GM23338 (cell line): Measurements from ENCODE around the gene FAM168A. TPM values are rescaled to one million over a fixed set of nuclear protein-coding genes. Genes with fewer than 3 reads are reported as not detected.

Source experiments
- ATAC-seq: fragments of 200-7000 bp; cut with Tn5 transposase; 3 replicates; pipeline ENCODE4 v1.9.1; 2020
- DNase-seq: peaks from one replicate; pipeline ENCODE4 v3.0.0-alpha.2; 2015; ENCODE audit warnings: low spot score
- H2AFZ ChIP-seq: fragments of 200-600 bp; sonication (generic); 2 replicates; pipeline ENCODE4 v1.8.0; 2016; ENCODE audit warnings: antibody characterized with exemption, mild to moderate bottlenecking, moderate library complexity
- H3F3A ChIP-seq: fragments of 200-600 bp; sonication (generic); replicated peaks from 2 replicates; pipeline ENCODE4 v1.8.0; 2017; ENCODE audit warnings: antibody characterized with exemption, mixed run types, low read depth
- H3K27ac ChIP-seq: fragments of 200-600 bp; sonication (generic); 2 replicates; pipeline ENCODE4 v1.6.1; 2016; ENCODE audit warnings: low read depth
- H3K27me3 ChIP-seq: fragments of 200-600 bp; sonication (generic); 2 replicates; pipeline ENCODE4 v1.8.0; 2016; ENCODE audit warnings: mild to moderate bottlenecking, mixed run types, moderate library complexity; ENCODE audit not compliant: insufficient read depth
- H3K36me3 ChIP-seq: fragments of 200-600 bp; sonication (generic); 2 replicates; pipeline ENCODE4 v1.8.0; 2016; ENCODE audit warnings: mild to moderate bottlenecking; ENCODE audit not compliant: insufficient read depth
- H3K4me1 ChIP-seq: fragments of 200-600 bp; sonication (generic); 2 replicates; pipeline ENCODE4 v1.8.0; 2016; ENCODE audit warnings: mild to moderate bottlenecking, moderate library complexity; ENCODE audit not compliant: insufficient read depth
- H3K4me2 ChIP-seq: fragments of 200-600 bp; sonication (generic); 2 replicates; pipeline ENCODE4 v1.7.1; 2017; ENCODE audit warnings: mixed run types
- H3K4me3 ChIP-seq: fragments of 200-600 bp; sonication (generic); 2 replicates; pipeline ENCODE4 v1.6.1; 2016; ENCODE audit warnings: mixed run types
- H3K79me2 ChIP-seq: fragments of 200-600 bp; sonication (generic); replicated peaks from 2 replicates; pipeline ENCODE4 v1.8.0; 2017; ENCODE audit warnings: mild to moderate bottlenecking; ENCODE audit not compliant: insufficient read depth
- H3K9me2 ChIP-seq: fragments of 200-600 bp; sonication (generic); 2 replicates; pipeline ENCODE4 v1.8.0; 2017; ENCODE audit not compliant: insufficient read depth
- H4K20me1 ChIP-seq: fragments of 200-600 bp; sonication (generic); replicated peaks from 2 replicates; pipeline ENCODE4 v1.8.0; 2017; ENCODE audit warnings: mild to moderate bottlenecking; ENCODE audit not compliant: insufficient read depth
- H3K27ac Mint-ChIP-seq: 2 replicates; pipeline ENCODE4 v1.8.0; 2020; ENCODE audit warnings: inconsistent platforms, mild to moderate bottlenecking, moderate library complexity, mixed read lengths
- H3K27me3 Mint-ChIP-seq: 3 replicates; pipeline ENCODE4 v1.8.0; 2022; ENCODE audit warnings: low read depth, mild to moderate bottlenecking, moderate library complexity, mixed read lengths, inconsistent platforms; ENCODE audit not compliant: insufficient read depth, poor library complexity
- H3K36me3 Mint-ChIP-seq: 3 replicates; pipeline ENCODE4 v1.8.0; 2021; ENCODE audit warnings: low read depth, mild to moderate bottlenecking, inconsistent platforms, moderate library complexity, mixed read lengths
- H3K4me1 Mint-ChIP-seq: 3 replicates; pipeline ENCODE4 v1.8.0; 2020; ENCODE audit warnings: mild to moderate bottlenecking, inconsistent platforms, mixed read lengths
- H3K4me3 Mint-ChIP-seq: 3 replicates; pipeline ENCODE4 v1.8.0; 2021; ENCODE audit warnings: moderate library complexity, mild to moderate bottlenecking, inconsistent platforms, mixed read lengths
- H3K9me3 Mint-ChIP-seq: 3 replicates; pipeline ENCODE4 v1.8.0; 2020; ENCODE audit warnings: moderate library complexity, mild to moderate bottlenecking, inconsistent platforms, mixed read lengths
- CREB1 ChIP-seq: fragments of 250-450 bp; sonication (Bioruptor Pico); IDR thresholded peaks from 2 replicates; pipeline ENCODE4 v1.5.0; 2020; ENCODE audit warnings: low read depth, mild to moderate bottlenecking, moderate library complexity
- CTCF ChIP-seq, 2 experiments: fragments of 200-600 bp in 1 of 2; sonication (generic) in 1 of 2; conservative IDR thresholded peaks; 2 replicates each; pipeline versions ENCODE4 v1.5.1 to v1.6.1; 2016 to 2017; ENCODE audit warnings: antibody characterized with exemption in 2 of 2, low read depth in 2 of 2, mild to moderate bottlenecking in 2 of 2, moderate library complexity in 1 of 2
- EZH2phosphoT487 ChIP-seq: fragments of 200-600 bp; sonication (generic); IDR thresholded peaks from one replicate; pipeline ENCODE4 v1.8.1; 2018; ENCODE audit warnings: antibody characterized with exemption; ENCODE audit not compliant: unreplicated experiment
- JUNB ChIP-seq: IDR thresholded peaks from one replicate; pipeline ENCODE4 v1.6.1; 2016; ENCODE audit warnings: antibody characterized with exemption; ENCODE audit not compliant: unreplicated experiment
- NANOG ChIP-seq: IDR thresholded peaks from 2 replicates; pipeline ENCODE4 v1.6.1; 2016; ENCODE audit warnings: antibody characterized with exemption, borderline replicate concordance
- POLR2AphosphoS5 ChIP-seq: IDR thresholded peaks from 2 replicates; pipeline ENCODE4 v1.6.1; 2016; ENCODE audit warnings: antibody characterized with exemption, low read depth
- ZNF114 ChIP-seq: fragments of 250-450 bp; sonication (Bioruptor Pico); IDR thresholded peaks from 2 replicates; pipeline ENCODE4 v1.5.0; 2020; ENCODE audit warnings: mild to moderate bottlenecking, moderate library complexity
- ZNF331 ChIP-seq: fragments of 250-450 bp; sonication (Bioruptor Pico); IDR thresholded peaks from 2 replicates; pipeline ENCODE4 v1.5.0; 2020; ENCODE audit warnings: low read depth, mild to moderate bottlenecking, moderate library complexity
- polyA plus RNA-seq: library from polyadenylated mRNA; unstranded; fragments of >200 nt; fragmentation: Nextera tagmentation; extraction: Ambion mirVana; gene quantifications from 2 replicates; pipeline ENCODE4 v1.2.1, GENCODE V29; 2016
- total RNA-seq: library from RNA; depleted of rRNA; stranded (reverse); fragments of >200 nt; shearing (Covaris generic); gene quantifications from 2 replicates; pipeline ENCODE4 v1.2.3, GENCODE V29; 2014
- TF ChIP-seq, protein P1 (sequence below): fragments of 250-450 bp; sonication (Bioruptor Pico); IDR thresholded peaks from 2 replicates; pipeline ENCODE4 v1.5.0; 2020; ENCODE audit warnings: mild to moderate bottlenecking, moderate library complexity
- TF ChIP-seq, protein P2 (sequence below): IDR thresholded peaks from 2 replicates; pipeline ENCODE4 v1.6.1; 2016; ENCODE audit warnings: antibody characterized with exemption

Gene FAM168A
- total and polyA plus RNA-seq, 2 experiments from 2014 or later: 8.0 to 20.3 TPM

DNA sequence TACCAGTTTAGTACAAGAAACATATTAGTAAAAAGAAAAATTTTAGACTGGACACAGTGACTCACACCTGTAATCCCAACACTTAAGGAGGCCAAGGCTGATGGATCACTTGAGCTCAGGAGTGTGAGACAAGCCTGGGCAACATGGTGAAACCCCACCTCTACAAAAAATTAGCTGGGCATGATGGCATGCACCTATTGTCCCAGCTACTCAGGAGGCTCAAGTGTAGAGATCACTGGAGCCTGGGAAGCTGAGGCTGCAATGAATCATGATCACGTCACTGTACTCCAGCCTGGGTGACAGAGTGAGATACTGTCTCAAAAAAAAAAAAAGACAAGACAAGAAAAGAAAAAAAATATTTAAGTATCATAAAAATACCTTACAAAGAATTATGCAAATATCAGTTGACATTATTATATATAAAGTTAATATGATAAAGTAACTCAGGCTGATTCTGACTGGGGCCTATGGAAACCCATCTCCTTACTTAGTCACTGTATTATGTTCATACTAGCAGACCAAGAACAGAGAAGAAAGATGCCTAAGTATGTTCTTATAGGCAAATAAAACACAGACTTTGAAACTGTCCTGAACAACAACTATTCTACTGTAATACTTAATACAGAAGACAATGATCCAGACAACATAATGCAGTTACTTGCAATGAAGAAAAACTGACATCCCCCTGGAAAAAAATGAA is 27.3 kb downstream of the FAM168A start:
- ATAC-seq: no peak
- TF ChIP-seq, protein P1, sequence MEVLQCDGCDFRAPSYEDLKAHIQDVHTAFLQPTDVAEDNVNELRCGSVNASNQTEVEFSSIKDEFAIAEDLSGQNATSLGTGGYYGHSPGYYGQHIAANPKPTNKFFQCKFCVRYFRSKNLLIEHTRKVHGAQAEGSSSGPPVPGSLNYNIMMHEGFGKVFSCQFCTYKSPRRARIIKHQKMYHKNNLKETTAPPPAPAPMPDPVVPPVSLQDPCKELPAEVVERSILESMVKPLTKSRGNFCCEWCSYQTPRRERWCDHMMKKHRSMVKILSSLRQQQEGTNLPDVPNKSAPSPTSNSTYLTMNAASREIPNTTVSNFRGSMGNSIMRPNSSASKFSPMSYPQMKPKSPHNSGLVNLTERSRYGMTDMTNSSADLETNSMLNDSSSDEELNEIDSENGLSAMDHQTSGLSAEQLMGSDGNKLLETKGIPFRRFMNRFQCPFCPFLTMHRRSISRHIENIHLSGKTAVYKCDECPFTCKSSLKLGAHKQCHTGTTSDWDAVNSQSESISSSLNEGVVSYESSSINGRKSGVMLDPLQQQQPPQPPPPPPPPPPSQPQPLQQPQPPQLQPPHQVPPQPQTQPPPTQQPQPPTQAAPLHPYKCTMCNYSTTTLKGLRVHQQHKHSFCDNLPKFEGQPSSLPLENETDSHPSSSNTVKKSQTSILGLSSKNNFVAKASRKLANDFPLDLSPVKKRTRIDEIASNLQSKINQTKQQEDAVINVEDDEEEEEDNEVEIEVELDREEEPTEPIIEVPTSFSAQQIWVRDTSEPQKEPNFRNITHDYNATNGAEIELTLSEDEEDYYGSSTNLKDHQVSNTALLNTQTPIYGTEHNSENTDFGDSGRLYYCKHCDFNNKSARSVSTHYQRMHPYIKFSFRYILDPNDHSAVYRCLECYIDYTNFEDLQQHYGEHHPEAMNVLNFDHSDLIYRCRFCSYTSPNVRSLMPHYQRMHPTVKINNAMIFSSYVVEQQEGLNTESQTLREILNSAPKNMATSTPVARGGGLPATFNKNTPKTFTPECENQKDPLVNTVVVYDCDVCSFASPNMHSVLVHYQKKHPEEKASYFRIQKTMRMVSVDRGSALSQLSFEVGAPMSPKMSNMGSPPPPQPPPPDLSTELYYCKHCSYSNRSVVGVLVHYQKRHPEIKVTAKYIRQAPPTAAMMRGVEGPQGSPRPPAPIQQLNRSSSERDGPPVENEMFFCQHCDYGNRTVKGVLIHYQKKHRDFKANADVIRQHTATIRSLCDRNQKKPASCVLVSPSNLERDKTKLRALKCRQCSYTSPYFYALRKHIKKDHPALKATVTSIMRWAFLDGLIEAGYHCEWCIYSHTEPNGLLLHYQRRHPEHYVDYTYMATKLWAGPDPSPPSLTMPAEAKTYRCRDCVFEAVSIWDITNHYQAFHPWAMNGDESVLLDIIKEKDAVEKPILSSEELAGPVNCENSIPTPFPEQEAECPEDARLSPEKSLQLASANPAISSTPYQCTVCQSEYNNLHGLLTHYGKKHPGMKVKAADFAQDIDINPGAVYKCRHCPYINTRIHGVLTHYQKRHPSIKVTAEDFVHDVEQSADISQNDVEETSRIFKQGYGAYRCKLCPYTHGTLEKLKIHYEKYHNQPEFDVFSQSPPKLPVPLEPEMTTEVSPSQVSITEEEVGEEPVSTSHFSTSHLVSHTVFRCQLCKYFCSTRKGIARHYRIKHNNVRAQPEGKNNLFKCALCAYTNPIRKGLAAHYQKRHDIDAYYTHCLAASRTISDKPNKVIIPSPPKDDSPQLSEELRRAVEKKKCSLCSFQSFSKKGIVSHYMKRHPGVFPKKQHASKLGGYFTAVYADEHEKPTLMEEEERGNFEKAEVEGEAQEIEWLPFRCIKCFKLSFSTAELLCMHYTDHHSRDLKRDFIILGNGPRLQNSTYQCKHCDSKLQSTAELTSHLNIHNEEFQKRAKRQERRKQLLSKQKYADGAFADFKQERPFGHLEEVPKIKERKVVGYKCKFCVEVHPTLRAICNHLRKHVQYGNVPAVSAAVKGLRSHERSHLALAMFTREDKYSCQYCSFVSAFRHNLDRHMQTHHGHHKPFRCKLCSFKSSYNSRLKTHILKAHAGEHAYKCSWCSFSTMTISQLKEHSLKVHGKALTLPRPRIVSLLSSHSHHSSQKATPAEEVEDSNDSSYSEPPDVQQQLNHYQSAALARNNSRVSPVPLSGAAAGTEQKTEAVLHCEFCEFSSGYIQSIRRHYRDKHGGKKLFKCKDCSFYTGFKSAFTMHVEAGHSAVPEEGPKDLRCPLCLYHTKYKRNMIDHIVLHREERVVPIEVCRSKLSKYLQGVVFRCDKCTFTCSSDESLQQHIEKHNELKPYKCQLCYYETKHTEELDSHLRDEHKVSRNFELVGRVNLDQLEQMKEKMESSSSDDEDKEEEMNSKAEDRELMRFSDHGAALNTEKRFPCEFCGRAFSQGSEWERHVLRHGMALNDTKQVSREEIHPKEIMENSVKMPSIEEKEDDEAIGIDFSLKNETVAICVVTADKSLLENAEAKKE (CRISPR knock-in tag): no peak
- TF ChIP-seq EZH2phosphoT487 (no peak), ZNF331 (CRISPR knock-in tag) (no peak), JUNB (no peak), CTCF (conservative IDR thresholded peaks at IDR 0.05; ENCODE audit: low read depth in 2 of 2) (no peak), NANOG (no peak), ZNF114 (CRISPR knock-in tag) (no peak), POLR2AphosphoS5 (no peak), CREB1 (CRISPR knock-in tag) (no peak)
- TF ChIP-seq, protein P2, sequence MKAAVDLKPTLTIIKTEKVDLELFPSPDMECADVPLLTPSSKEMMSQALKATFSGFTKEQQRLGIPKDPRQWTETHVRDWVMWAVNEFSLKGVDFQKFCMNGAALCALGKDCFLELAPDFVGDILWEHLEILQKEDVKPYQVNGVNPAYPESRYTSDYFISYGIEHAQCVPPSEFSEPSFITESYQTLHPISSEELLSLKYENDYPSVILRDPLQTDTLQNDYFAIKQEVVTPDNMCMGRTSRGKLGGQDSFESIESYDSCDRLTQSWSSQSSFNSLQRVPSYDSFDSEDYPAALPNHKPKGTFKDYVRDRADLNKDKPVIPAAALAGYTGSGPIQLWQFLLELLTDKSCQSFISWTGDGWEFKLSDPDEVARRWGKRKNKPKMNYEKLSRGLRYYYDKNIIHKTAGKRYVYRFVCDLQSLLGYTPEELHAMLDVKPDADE: no peak
- peaks cover 17% of the 10 kb centered on the region for H3K36me3 Mint-ChIP-seq
- Histone ChIP-seq H2AFZ (no peak overlapping the region), H3K36me3 (no peaks in the 10 kb centered on the region; the same call in 1 of the 2 replicates), H3K27ac (no peak overlapping the region), H3K4me2 (no peak overlapping the region), H3K27me3 (no peaks in the 10 kb centered on the region), H3K4me3 (no peak overlapping the region), H3K9me2 (no peaks in the 10 kb centered on the region), H3K4me1 (peaks cover 16% of the 10 kb centered on the region), H4K20me1 (peaks cover 3% of the 10 kb centered on the region), H3F3A (no peaks in the 10 kb centered on the region), H3K79me2 (peaks cover 47% of the 10 kb centered on the region)
- H3K4me1 Mint-ChIP-seq: peaks cover 18% of the 10 kb centered on the region
- peaks cover 3% of the 10 kb centered on the region; the same call in 1 of the 3 replicates for H3K9me3 Mint-ChIP-seq
- H3K27ac Mint-ChIP-seq: no peak overlapping the region
- H3K4me3 Mint-ChIP-seq: no peak overlapping the region
- no peaks in the 10 kb centered on the region for H3K27me3 Mint-ChIP-seq
- no peak for DNase-seq
